H9 (cell line): ENCODE measurements around the gene PELI2. TPM values are rescaled to one million over a fixed set of nuclear protein-coding genes. Genes with fewer than 3 reads are reported as not detected.

Experiments used
- DNase-seq: peaks from one replicate; pipeline ENCODE4 v3.0.0-alpha.2; 2017
- H2AFZ ChIP-seq: one replicate; pipeline ENCODE4 v1.6.1; 2013; ENCODE audit warnings: mild to moderate bottlenecking, low read length, control low read depth, moderate library complexity
- H2AK5ac ChIP-seq: 2 replicates; pipeline ENCODE4 v1.6.1; 2013; ENCODE audit warnings: low read length, control low read depth, mixed read lengths; ENCODE audit not compliant: insufficient read length
- H2BK120ac ChIP-seq: one replicate; pipeline ENCODE4 v1.6.1; 2013; ENCODE audit warnings: low read depth, mild to moderate bottlenecking, low read length, control low read depth, inconsistent platforms; ENCODE audit not compliant: poor library complexity, severe bottlenecking
- H2BK12ac ChIP-seq: 2 replicates; pipeline ENCODE4 v1.6.1; 2013; ENCODE audit warnings: low read length, control low read depth, mixed read lengths, low read depth; ENCODE audit not compliant: insufficient read length
- H2BK15ac ChIP-seq: 2 replicates; pipeline ENCODE4 v1.6.1; 2013; ENCODE audit warnings: low read depth, low read length, control low read depth
- H2BK20ac ChIP-seq: one replicate; pipeline ENCODE4 v1.6.1; 2013; ENCODE audit warnings: low read depth, mild to moderate bottlenecking, low read length, control low read depth, inconsistent platforms; ENCODE audit not compliant: poor library complexity, severe bottlenecking
- H2BK5ac ChIP-seq: 2 replicates; pipeline ENCODE4 v1.6.1; 2013; ENCODE audit warnings: low read length, control low read depth, mixed read lengths; ENCODE audit not compliant: insufficient read length
- H3K14ac ChIP-seq: 2 replicates; pipeline ENCODE4 v1.6.1; 2013; ENCODE audit warnings: low read length, control low read depth; ENCODE audit not compliant: insufficient read depth
- H3K18ac ChIP-seq: 2 replicates; pipeline ENCODE4 v1.6.1; 2013; ENCODE audit warnings: low read depth, mild to moderate bottlenecking, mixed read lengths, low read length, control low read depth; ENCODE audit not compliant: insufficient read length
- H3K23ac ChIP-seq: 2 replicates; pipeline ENCODE4 v1.6.1; 2013; ENCODE audit warnings: low read length, control low read depth, mixed read lengths, low read depth; ENCODE audit not compliant: insufficient read length
- H3K23me2 ChIP-seq: 2 replicates; pipeline ENCODE4 v1.6.1; 2013; ENCODE audit warnings: low read depth, mild to moderate bottlenecking, mixed read lengths, low read length, control low read depth; ENCODE audit not compliant: insufficient read length, poor library complexity, severe bottlenecking
- H3K27ac ChIP-seq: 2 replicates; pipeline ENCODE4 v1.5.1; 2013; ENCODE audit warnings: low read length, control low read depth, mixed read lengths, low read depth; ENCODE audit not compliant: insufficient read length
- H3K27me3 ChIP-seq: 2 replicates; pipeline ENCODE4 v1.6.1; 2013; ENCODE audit warnings: low read length, control low read depth, inconsistent platforms; ENCODE audit not compliant: insufficient read depth
- H3K4ac ChIP-seq: 2 replicates; pipeline ENCODE4 v1.6.1; 2013; ENCODE audit warnings: low read depth, mild to moderate bottlenecking, control low read depth, inconsistent platforms, low read length, moderate library complexity
- H3K4me1 ChIP-seq: 2 replicates; pipeline ENCODE4 v1.6.1; 2013; ENCODE audit warnings: low read length, control low read depth, inconsistent platforms; ENCODE audit not compliant: insufficient read depth
- H3K4me2 ChIP-seq: 2 replicates; pipeline ENCODE4 v1.6.1; 2013; ENCODE audit warnings: low read length, control low read depth, mixed read lengths; ENCODE audit not compliant: insufficient read length, insufficient read depth
- H3K56ac ChIP-seq: 2 replicates; pipeline ENCODE4 v1.6.1; 2013; ENCODE audit warnings: low read depth, mild to moderate bottlenecking, mixed read lengths, low read length, control low read depth; ENCODE audit not compliant: insufficient read length
- H3K79me1 ChIP-seq: 2 replicates; pipeline ENCODE4 v1.6.1; 2013; ENCODE audit warnings: low read depth, mild to moderate bottlenecking, moderate library complexity, low read length, control low read depth, inconsistent platforms; ENCODE audit not compliant: insufficient read depth, poor library complexity, severe bottlenecking
- H3K79me2 ChIP-seq: 2 replicates; pipeline ENCODE4 v1.6.1; 2013; ENCODE audit warnings: low read length, control low read depth, inconsistent platforms; ENCODE audit not compliant: insufficient read depth
- H3K9ac ChIP-seq: 2 replicates; pipeline ENCODE4 v1.6.1; 2013; ENCODE audit warnings: low read length, control low read depth, mixed read lengths; ENCODE audit not compliant: insufficient read length; ENCODE audit errors: extremely low read depth
- H3K9me3 ChIP-seq: one replicate; pipeline ENCODE4 v1.6.1; 2013; ENCODE audit warnings: low read depth, low read length, inconsistent platforms; ENCODE audit not compliant: control insufficient read depth
- H3T11ph ChIP-seq: one replicate; pipeline ENCODE4 v1.6.1; 2013; ENCODE audit warnings: mild to moderate bottlenecking, low read length, control low read depth, inconsistent platforms
- H4K20me1 ChIP-seq: one replicate; pipeline ENCODE4 v1.6.1; 2013; ENCODE audit not compliant: control insufficient read depth, insufficient read length, insufficient read depth
- H4K5ac ChIP-seq: 2 replicates; pipeline ENCODE4 v1.6.1; 2013; ENCODE audit warnings: low read depth, mild to moderate bottlenecking, mixed read lengths, low read length, control low read depth; ENCODE audit not compliant: insufficient read length
- H4K8ac ChIP-seq: replicated peaks from 2 replicates; pipeline ENCODE4 v1.6.1; 2013; ENCODE audit warnings: low read length, control low read depth, mixed read lengths, low read depth; ENCODE audit not compliant: insufficient read length
- H4K91ac ChIP-seq: 2 replicates; pipeline ENCODE4 v1.6.1; 2013; ENCODE audit warnings: low read depth, mild to moderate bottlenecking, moderate library complexity, mixed read lengths, low read length, control low read depth; ENCODE audit not compliant: insufficient read length
- H3K27ac Mint-ChIP-seq, 3 experiments: 2 replicates in 2 of 3; 3 replicates in 1 of 3; pipeline ENCODE4 v1.8.0; 2020 to 2021; ENCODE audit warnings: mixed read lengths in 3 of 3, mild to moderate bottlenecking in 1 of 3, moderate library complexity in 1 of 3
- H3K27me3 Mint-ChIP-seq: 2 replicates; pipeline ENCODE4 v1.8.0; 2021; ENCODE audit warnings: low read depth, mild to moderate bottlenecking, moderate library complexity, mixed read lengths
- H3K36me3 Mint-ChIP-seq, 3 experiments: 2 replicates in 2 of 3; 3 replicates in 1 of 3; pipeline ENCODE4 v1.8.0; 2020 to 2021; ENCODE audit warnings: low read depth in 3 of 3, mixed read lengths in 3 of 3; ENCODE audit not compliant: insufficient read depth in 1 of 3
- H3K4me1 Mint-ChIP-seq, 2 experiments: 2 replicates each; pipeline ENCODE4 v1.8.0; 2020; ENCODE audit warnings: mixed read lengths in 2 of 2
- H3K4me3 Mint-ChIP-seq, 2 experiments: 2 replicates in 1 of 2; 3 replicates in 1 of 2; pipeline ENCODE4 v1.8.0; 2020 to 2021; ENCODE audit warnings: mild to moderate bottlenecking in 2 of 2, mixed read lengths in 2 of 2, moderate library complexity in 1 of 2
- H3K9me3 Mint-ChIP-seq, 2 experiments: 2 replicates in 1 of 2; 3 replicates in 1 of 2; pipeline ENCODE4 v1.8.0; 2020; ENCODE audit warnings: mild to moderate bottlenecking in 2 of 2, mixed read lengths in 2 of 2, moderate library complexity in 1 of 2
- CTCF ChIP-seq: fragments of 200-600 bp; sonication (generic); conservative IDR thresholded peaks from 3 replicates; pipeline ENCODE4 v1.8.0; 2021; ENCODE audit warnings: antibody characterized with exemption, mild to moderate bottlenecking
- WGBS: extraction: QIAGEN DNeasy Blood & Tissue Kit; methylation state at CpG from one replicate; pipeline ENCODE4 v1.1.7; 2013; ENCODE audit warnings: missing lambda C conversion rate, low lambda C conversion rate, mixed read lengths; ENCODE audit not compliant: insufficient read length; ENCODE audit errors: extremely low coverage; 5-methylcytosine and 5-hydroxymethylcytosine counted together
- total RNA-seq: library from RNA; stranded (reverse); gene quantifications from 2 replicates; pipeline ENCODE4 v1.2.1, GENCODE V29; 2021

PELI2 gene
- total RNA-seq, 1 experiment from 2014 or later: 18.0 TPM

GRCh38 chr14:56108057-56108456, 10.2 kb upstream of the PELI2 start:
- Histone ChIP-seq H3K4ac (no peak overlapping the region), H3K9me3 (no peaks in the 10 kb centered on the region), H2AFZ (no peak overlapping the region), H4K91ac (no peak overlapping the region), H3K79me2 (no peaks in the 10 kb centered on the region), H3K27ac (no peak overlapping the region), H3K14ac (no peak overlapping the region), H4K5ac (no peak overlapping the region), H3K27me3 (no peaks in the 10 kb centered on the region), H3K23me2 (no peaks in the 10 kb centered on the region), H2AK5ac (no peak overlapping the region), H3K23ac (no peak overlapping the region), H2BK15ac (no peak overlapping the region), H3K4me2 (no peak overlapping the region), H2BK12ac (no peak overlapping the region), H3K9ac (no peak overlapping the region), H3K4me1 (no peaks in the 10 kb centered on the region), H4K8ac (no peak overlapping the region), H2BK5ac (no peak overlapping the region), H2BK120ac (no peak overlapping the region), H3K79me1 (no peaks in the 10 kb centered on the region), H3K18ac (no peak overlapping the region), H3T11ph (no peak overlapping the region), H4K20me1 (no peaks in the 10 kb centered on the region), H3K56ac (no peak overlapping the region), H2BK20ac (no peak overlapping the region)
- Mint-ChIP-seq H3K27me3 (no peaks in the 10 kb centered on the region), H3K9me3 (no peaks in the 10 kb centered on the region), H3K4me1 (no peaks in the 10 kb centered on the region), H3K27ac (no peak overlapping the region), H3K36me3 (no peaks in the 10 kb centered on the region; a peak in 1 of 7 replicates), H3K4me3 (no peak overlapping the region)
- WGBS: no CpG with 5 or more reads among the region's 1 CpG
- DNase-seq: no peak
- TF ChIP-seq CTCF: no peak
